SJSA1 (cell line): ENCODE measurements around the gene NCOA3. TPM values are rescaled to one million over a fixed set of nuclear protein-coding genes. Genes with fewer than 3 reads are reported as not detected.

ENCODE experiments used
- DNase-seq, 2 experiments: peaks; one replicate each; pipeline ENCODE4 v3.0.0-alpha.2; 2015 to 2020; ENCODE audit warnings: low spot score in 2 of 2, low read depth in 1 of 2
- H3K27ac ChIP-seq: fragments of 250-450 bp; sonication (Bioruptor Pico); 2 replicates; pipeline ENCODE4 v1.5.1; 2020; ENCODE audit warnings: mild to moderate bottlenecking, moderate library complexity
- H3K27me3 ChIP-seq: fragments of 250-450 bp; sonication (Bioruptor Pico); replicated peaks from 2 replicates; pipeline ENCODE4 v1.5.1; 2020; ENCODE audit warnings: mild to moderate bottlenecking, moderate library complexity
- H3K36me3 ChIP-seq: fragments of 250-450 bp; sonication (Bioruptor Pico); 2 replicates; pipeline ENCODE4 v1.5.1; 2020; ENCODE audit warnings: mild to moderate bottlenecking
- H3K4me1 ChIP-seq: fragments of 250-450 bp; sonication (Bioruptor Pico); replicated peaks from 2 replicates; pipeline ENCODE4 v1.6.1; 2021; ENCODE audit warnings: mild to moderate bottlenecking
- H3K4me3 ChIP-seq: fragments of 250-450 bp; sonication (Bioruptor Pico); 2 replicates; pipeline ENCODE4 v1.5.1; 2020; ENCODE audit warnings: mild to moderate bottlenecking
- H3K9me3 ChIP-seq: fragments of 250-450 bp; sonication (Bioruptor Pico); replicated peaks from 2 replicates; pipeline ENCODE4 v1.5.1; 2020; ENCODE audit warnings: mild to moderate bottlenecking
- total RNA-seq: library from RNA; depleted of rRNA; stranded (reverse); fragments of >200 nt; shearing (Covaris generic); gene quantifications from 2 replicates; pipeline ENCODE4 v1.2.3, GENCODE V29; 2014

NCOA3 gene
- total RNA-seq, 1 experiment from 2014 or later, result 20.4 TPM

- Histone ChIP-seq H3K36me3 (no peaks in the 10 kb centered on the region), H3K4me1 (peaks cover 24% of the 10 kb centered on the region), H3K27me3 (no peaks in the 10 kb centered on the region), H3K27ac (no peak overlapping the region), H3K9me3 (no peaks in the 10 kb centered on the region), H3K4me3 (no peak overlapping the region)
- no peak for DNase-seq
Measured at GRCh38 chr20:47689731-47690130, 188.0 kb downstream of the NCOA3 start.

GRCh38 chr20:47691625-47692024, 189.9 kb downstream of the NCOA3 start:
- no peak overlapping the region for H3K27ac ChIP-seq
- H3K4me3 ChIP-seq, result no peak overlapping the region
- H3K4me1 ChIP-seq, result peaks cover 18% of the 10 kb centered on the region
- H3K36me3 ChIP-seq, result no peaks in the 10 kb centered on the region
- no peaks in the 10 kb centered on the region for H3K27me3 ChIP-seq
- DNase-seq, result no peak
- H3K9me3 ChIP-seq, result no peaks in the 10 kb centered on the region

GRCh38 chr20:47694021-47694818, 192.5 kb downstream of the NCOA3 start:
- Histone ChIP-seq H3K27me3 (no peaks in the 10 kb centered on the region), H3K4me3 (no peak overlapping the region), H3K27ac (no peak overlapping the region), H3K4me1 (peaks cover 3% of the 10 kb centered on the region), H3K9me3 (no peaks in the 10 kb centered on the region), H3K36me3 (no peaks in the 10 kb centered on the region)
- DNase-seq, result no peak

- Histone ChIP-seq H3K4me3 (no peak overlapping the region), H3K4me1 (peaks cover 17% of the 10 kb centered on the region), H3K27ac (no peak overlapping the region), H3K27me3 (no peaks in the 10 kb centered on the region), H3K9me3 (no peaks in the 10 kb centered on the region), H3K36me3 (no peaks in the 10 kb centered on the region)
- DNase-seq, result no peak
Measured at GRCh38 chr20:47696856-47697255, 195.2 kb downstream of the NCOA3 start.

DNA sequence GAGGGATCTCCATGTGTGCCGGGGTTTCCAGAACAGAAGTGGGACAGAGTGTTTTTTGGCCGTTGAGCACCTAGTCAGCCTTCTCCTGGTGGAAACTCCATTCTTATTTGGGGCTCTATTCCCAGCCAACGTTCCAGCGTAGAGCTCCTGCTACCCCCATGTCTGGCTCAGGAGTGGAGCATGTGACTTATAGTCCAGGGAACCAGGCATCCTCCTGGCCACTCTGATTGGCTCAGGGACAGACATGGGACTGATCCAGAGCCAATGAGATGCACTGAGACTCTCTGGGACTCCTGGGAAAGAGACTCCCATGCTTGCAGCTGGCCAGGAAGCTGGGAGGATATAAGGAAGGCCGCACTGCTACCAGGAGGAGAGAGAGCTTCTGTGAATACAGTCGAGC, 196.5 kb downstream of the NCOA3 start:
- no peaks in the 10 kb centered on the region for H3K9me3 ChIP-seq
- no peak for DNase-seq
- H3K27ac ChIP-seq, result no peak overlapping the region
- peaks cover 23% of the 10 kb centered on the region for H3K4me1 ChIP-seq
- H3K36me3 ChIP-seq, result no peaks in the 10 kb centered on the region
- H3K4me3 ChIP-seq, result no peak overlapping the region
- H3K27me3 ChIP-seq, result no peaks in the 10 kb centered on the region

GRCh38 chr20:47699818-47700217, 198.1 kb downstream of the NCOA3 start:
- Histone ChIP-seq H3K4me1 (peaks cover 28% of the 10 kb centered on the region), H3K27ac (no peak overlapping the region), H3K9me3 (no peaks in the 10 kb centered on the region), H3K36me3 (no peaks in the 10 kb centered on the region), H3K4me3 (no peak overlapping the region), H3K27me3 (no peaks in the 10 kb centered on the region)
- no peak for DNase-seq

- H3K4me3 ChIP-seq, result no peak overlapping the region
- H3K27ac ChIP-seq, result no peak overlapping the region
- H3K27me3 ChIP-seq, result no peaks in the 10 kb centered on the region
- no peak for DNase-seq
- no peaks in the 10 kb centered on the region for H3K36me3 ChIP-seq
- H3K4me1 ChIP-seq, result peaks cover 33% of the 10 kb centered on the region
- no peaks in the 10 kb centered on the region for H3K9me3 ChIP-seq
Measured at GRCh38 chr20:47700327-47700726, 198.6 kb downstream of the NCOA3 start.

DNA sequence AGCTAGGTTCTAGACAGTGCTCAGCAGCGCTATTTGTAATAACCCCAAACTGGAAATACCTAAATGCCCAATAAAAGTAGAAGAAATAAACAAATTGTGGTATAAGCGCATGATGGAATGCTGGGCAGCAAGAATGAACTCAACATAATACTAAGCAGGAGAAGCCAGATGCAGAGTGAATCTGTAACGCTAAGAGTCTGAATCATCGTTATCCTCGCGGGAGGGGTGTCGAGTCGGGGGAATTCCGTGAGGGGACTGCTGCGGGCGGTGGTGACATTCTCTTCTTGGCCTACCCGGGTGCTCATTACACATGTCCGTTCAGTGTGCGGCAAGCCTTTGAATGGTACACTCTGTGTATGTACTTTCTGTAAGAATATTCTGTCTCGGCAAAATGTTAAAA, 199.9 kb downstream of the NCOA3 start:
- H3K36me3 ChIP-seq, result no peaks in the 10 kb centered on the region
- H3K4me1 ChIP-seq, result peaks cover 35% of the 10 kb centered on the region
- H3K27me3 ChIP-seq, result no peaks in the 10 kb centered on the region
- no peak overlapping the region for H3K27ac ChIP-seq
- no peak overlapping the region for H3K4me3 ChIP-seq
- DNase-seq, result peak; percentile 95
- no peaks in the 10 kb centered on the region for H3K9me3 ChIP-seq

GRCh38 chr20:47703748-47704147, 202.1 kb downstream of the NCOA3 start:
- H3K27ac ChIP-seq, result no peak overlapping the region
- no peak for DNase-seq
- H3K9me3 ChIP-seq, result no peaks in the 10 kb centered on the region
- 0 out of 2 replicates have a peak, but pooled peaks cover 5% of the 10 kb centered on the region for H3K27me3 ChIP-seq
- no peak overlapping the region for H3K4me3 ChIP-seq
- no peaks in the 10 kb centered on the region for H3K36me3 ChIP-seq
- peaks cover 35% of the 10 kb centered on the region for H3K4me1 ChIP-seq

- peaks cover 32% of the 10 kb centered on the region for H3K4me1 ChIP-seq
- no peak overlapping the region for H3K27ac ChIP-seq
- H3K36me3 ChIP-seq, result no peaks in the 10 kb centered on the region
- H3K27me3 ChIP-seq, result 0 out of 2 replicates have a peak, but pooled peaks cover 5% of the 10 kb centered on the region
- no peak for DNase-seq
- no peaks in the 10 kb centered on the region for H3K9me3 ChIP-seq
- no peak overlapping the region for H3K4me3 ChIP-seq
Measured at GRCh38 chr20:47704746-47705496, 203.2 kb downstream of the NCOA3 start.

GRCh38 chr20:47705497-47705856, 203.8 kb downstream of the NCOA3 start:
- H3K36me3 ChIP-seq, result no peaks in the 10 kb centered on the region
- no peaks in the 10 kb centered on the region for H3K9me3 ChIP-seq
- H3K27me3 ChIP-seq, result 0 out of 2 replicates have a peak, but pooled peaks cover 5% of the 10 kb centered on the region
- no peak overlapping the region for H3K4me3 ChIP-seq
- H3K27ac ChIP-seq, result no peak overlapping the region
- DNase-seq, result no peak
- peaks cover 27% of the 10 kb centered on the region for H3K4me1 ChIP-seq

- H3K27ac ChIP-seq, result no peak overlapping the region
- DNase-seq, result no peak
- peaks cover 5% of the 10 kb centered on the region; the same call in 1 of the 2 replicates for H3K27me3 ChIP-seq
- no peak overlapping the region for H3K4me3 ChIP-seq
- no peaks in the 10 kb centered on the region for H3K36me3 ChIP-seq
- peaks cover 20% of the 10 kb centered on the region for H3K4me1 ChIP-seq
- H3K9me3 ChIP-seq, result no peaks in the 10 kb centered on the region
Measured at GRCh38 chr20:47706345-47706744, 204.7 kb downstream of the NCOA3 start.
